Tibial artery (tissue), 4 donors: ENCODE results near the gene C6orf132.

ENCODE experiments used
- DNase-seq, 2 donors: peaks; one replicate each; pipeline ENCODE4 v3.0.0-alpha.2; 2019
- H3K27ac ChIP-seq, 2 donors: fragments of 200-600 bp; sonication (generic) in 1 of 2; 1 replicate in 1 of 2; 2 replicates in 1 of 2; pipeline ENCODE4 v1.5.1; 2018 to 2019; ENCODE audit warnings: mild to moderate bottlenecking in 1 of 2
- H3K27me3 ChIP-seq, 2 donors: fragments of 200-600 bp; sonication (generic) in 1 of 2; one replicate each; pipeline versions ENCODE4 v1.5.1 to v1.6.0; 2016 to 2019
- H3K36me3 ChIP-seq, 3 donors: fragments of 200-600 bp; sonication (generic) in 2 of 3; one replicate each; pipeline ENCODE4 v1.5.1; 2016 to 2019; ENCODE audit warnings: mild to moderate bottlenecking in 2 of 3
- H3K4me1 ChIP-seq, 4 donors: fragments of 200-600 bp; sonication (generic) in 2 of 4; 1 replicate in 3 of 4; 2 replicates in 1 of 4; pipeline ENCODE4 v1.5.1; 2016 to 2019
- H3K4me3 ChIP-seq, 2 donors: fragments of 200-600 bp; sonication (generic) in 1 of 2; 1 replicate in 1 of 2; 2 replicates in 1 of 2; pipeline ENCODE4 v1.5.1; 2018 to 2019; ENCODE audit warnings: mild to moderate bottlenecking in 2 of 2
- H3K9me3 ChIP-seq, 3 donors: fragments of 200-600 bp; sonication (generic) in 1 of 3; one replicate each; pipeline ENCODE4 v1.5.1; 2016 to 2019
- CTCF ChIP-seq, 2 experiments: fragments of 200-600 bp in 1 of 2; fragments of 450-650 bp in 1 of 2; IDR thresholded peaks; one replicate each; pipeline ENCODE4 v1.5.1; 2017 to 2019; ENCODE audit warnings: antibody characterized with exemption in 2 of 2, mild to moderate bottlenecking in 1 of 2, moderate library complexity in 1 of 2
- intact Hi-C: fragments of 100-400 bp; cut with DNase I; formaldehyde crosslinking; loops from one replicate; pipeline ENCODE4 v1.15.0; 2023; ENCODE audit warnings: low total_unique reads

Gene C6orf132

GRCh38 chr6:42123379-42124103 lies 18.9 kb downstream of the C6orf132 start:
- H3K36me3 ChIP-seq: peaks cover 0 to 24% (median 0%) of the 10 kb centered on the region in 3 donors
- H3K4me1 ChIP-seq: peaks cover 0 to 16% (median 1%) of the 10 kb centered on the region in 4 donors
- no peak overlapping the region for H3K4me3 ChIP-seq
- no peak for TF ChIP-seq CTCF (IDR thresholded peaks at IDR 0.05)
- no peaks in the 10 kb centered on the region for H3K27me3 ChIP-seq
- H3K9me3 ChIP-seq: no peaks in the 10 kb centered on the region
- intact Hi-C loops: no loop called here
- DNase-seq: no peak
- H3K27ac ChIP-seq: no peak overlapping the region

DNA sequence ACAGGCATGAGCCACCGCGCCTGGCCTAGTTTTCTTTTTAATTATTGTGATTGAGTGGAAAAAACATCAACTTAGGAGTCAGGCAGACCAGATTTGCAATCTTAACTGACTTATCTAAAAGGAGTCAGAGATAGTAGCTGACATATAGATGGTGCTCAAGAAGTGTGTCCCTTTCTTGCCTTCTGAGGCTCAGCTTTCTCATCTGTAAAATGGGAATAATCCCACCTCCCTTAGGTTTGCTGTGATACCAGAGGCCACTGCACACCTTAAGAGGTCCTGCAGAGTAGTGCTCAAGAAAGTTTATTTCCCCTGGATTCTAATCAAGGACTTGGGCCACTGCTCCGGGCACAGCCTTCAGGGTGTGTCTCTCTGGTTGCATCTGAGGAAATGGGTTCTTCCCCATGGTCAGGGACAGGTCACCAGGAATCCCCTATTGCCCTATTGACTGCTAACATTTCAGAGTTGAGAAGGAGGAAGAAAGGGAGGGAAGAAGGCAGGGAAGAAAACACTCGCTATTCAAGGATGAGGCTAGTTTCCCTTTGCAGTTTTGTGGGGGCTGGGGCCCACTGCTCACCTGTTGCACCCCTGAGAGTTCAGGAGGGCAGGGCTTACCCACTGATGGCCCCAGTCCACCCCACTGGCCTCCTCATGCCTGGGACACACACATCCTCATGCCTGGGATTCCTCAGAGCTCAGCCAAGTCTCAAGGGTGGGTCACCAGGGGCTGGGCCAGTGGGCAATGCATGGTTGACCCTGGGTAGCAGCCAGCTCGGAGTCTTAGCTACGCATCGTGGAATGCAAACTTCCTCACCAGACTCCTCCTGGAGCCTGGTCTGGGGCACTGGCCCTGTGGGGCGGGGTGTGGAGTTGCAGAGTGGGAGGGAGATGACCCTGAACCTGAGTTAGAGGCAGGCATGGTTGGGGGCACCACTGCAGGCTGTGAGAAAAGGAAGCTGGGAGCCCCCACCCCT lies 21.2 kb downstream of the C6orf132 start:
- DNase-seq: no peak
- H3K4me3 ChIP-seq: no peak overlapping the region
- H3K36me3 ChIP-seq: peaks cover 0 to 10% (median 0%) of the 10 kb centered on the region in 3 donors
- no peak for TF ChIP-seq CTCF (IDR thresholded peaks at IDR 0.05)
- H3K9me3 ChIP-seq: no peaks in the 10 kb centered on the region
- no peaks in the 10 kb centered on the region for H3K27me3 ChIP-seq
- peaks cover 0 to 18% (median 7%) of the 10 kb centered on the region in 4 donors for H3K4me1 ChIP-seq
- intact Hi-C loops: no loop called here
- H3K27ac ChIP-seq: no peak overlapping the region

- H3K36me3 ChIP-seq: no peaks in the 10 kb centered on the region
- peak in 1 of 2 donors; percentile 85 for DNase-seq
- TF ChIP-seq CTCF (IDR thresholded peaks at IDR 0.05): no peak
- intact Hi-C loops: no loop called here
- no peak overlapping the region for H3K4me3 ChIP-seq
- H3K9me3 ChIP-seq: no peaks in the 10 kb centered on the region
- H3K27me3 ChIP-seq: peaks cover 0 to 3% of the 10 kb centered on the region in 2 donors
- peak overlapping the region in 1 of 2 donors; percentile 67 for H3K27ac ChIP-seq
- H3K4me1 ChIP-seq: peaks cover 0 to 14% (median 7%) of the 10 kb centered on the region in 4 donors
These were observed 24.0 kb downstream of the C6orf132 start for GRCh38 chr6:42118162-42119001.

DNA sequence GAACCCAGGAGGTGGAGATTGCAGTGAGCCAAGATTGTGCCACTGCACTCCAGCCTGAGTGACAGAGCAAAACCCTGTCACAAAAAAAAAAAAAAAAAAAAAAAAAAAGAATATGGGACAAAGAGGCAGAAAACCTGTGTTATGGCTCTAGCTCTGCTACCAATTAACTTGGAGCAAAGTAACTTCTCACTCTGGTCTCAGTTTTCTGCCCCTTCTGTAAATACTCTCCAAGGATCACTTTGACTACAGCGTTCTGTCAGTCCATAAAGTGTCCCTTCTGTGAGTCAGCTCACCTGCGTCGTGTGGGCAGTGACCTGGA lies 24.6 kb downstream of the C6orf132 start:
- intact Hi-C loops: no loop called here
- no peak for TF ChIP-seq CTCF (IDR thresholded peaks at IDR 0.05)
- Histone ChIP-seq H3K4me1 (peaks cover 0 to 14% (median 7%) of the 10 kb centered on the region in 4 donors), H3K27ac (peak overlapping the region in 1 of 2 donors; percentile 67), H3K27me3 (peaks cover 0 to 3% of the 10 kb centered on the region in 2 donors), H3K9me3 (no peaks in the 10 kb centered on the region), H3K36me3 (no peaks in the 10 kb centered on the region), H3K4me3 (no peak overlapping the region)
- no peak for DNase-seq

DNA sequence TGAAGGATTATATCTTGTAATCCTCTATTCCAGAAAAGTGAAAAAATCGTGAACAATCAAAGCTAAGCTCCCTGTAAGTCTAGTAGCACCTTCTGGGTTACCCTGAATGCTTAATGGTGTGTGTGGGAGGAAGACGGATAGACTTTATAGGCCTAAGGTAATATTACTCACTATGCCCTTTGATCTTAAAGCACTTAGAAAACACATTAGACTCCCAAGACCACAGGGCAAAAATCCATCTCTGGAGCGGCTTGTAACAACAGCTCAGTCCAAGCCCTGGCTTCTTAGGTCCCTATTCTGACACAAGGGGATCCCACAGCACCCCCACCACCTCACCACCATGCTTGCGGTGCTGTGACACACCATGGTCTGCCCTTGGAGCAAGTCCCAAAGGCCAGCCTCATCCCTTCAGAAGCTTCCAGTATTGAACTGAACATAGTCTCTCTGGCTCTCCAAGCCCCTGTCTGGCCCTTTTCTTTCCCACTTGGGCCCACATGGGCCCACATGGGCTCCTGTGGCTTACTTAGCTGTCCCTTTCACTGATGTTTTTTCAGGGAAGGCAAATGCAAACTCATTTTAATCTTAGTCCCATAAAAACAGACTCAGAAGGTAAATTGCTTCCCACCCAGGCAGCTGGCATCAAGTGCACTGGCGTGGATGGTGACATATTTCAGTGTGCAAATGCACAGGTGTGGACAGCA lies 28.3 kb downstream of the C6orf132 start:
- Histone ChIP-seq H3K27me3 (peaks cover 0 to 3% of the 10 kb centered on the region in 2 donors), H3K9me3 (no peaks in the 10 kb centered on the region), H3K27ac (no peak overlapping the region), H3K36me3 (peaks cover 0 to 10% (median 0%) of the 10 kb centered on the region in 3 donors), H3K4me1 (peaks cover 0 to 10% (median 5%) of the 10 kb centered on the region in 4 donors), H3K4me3 (no peak overlapping the region)
- DNase-seq: no peak
- no peak for TF ChIP-seq CTCF (IDR thresholded peaks at IDR 0.05)
- intact Hi-C loops: no loop called here
